CD4-positive, alpha-beta T cell (primary cell): ENCODE data around the gene PITPNC1. TPM values are rescaled to one million over a fixed set of nuclear protein-coding genes. Genes with fewer than 3 reads are reported as not detected.
A peak's percentile ranks its signal among the peaks of the same experiment; 100 is the strongest.

Experiments used
- ATAC-seq: fragments of 200-7000 bp; cut with Tn5 transposase; one replicate; pipeline ENCODE4 v1.10.0; 2022; ENCODE audit warnings: mild to moderate bottlenecking; ENCODE audit not compliant: poor library complexity
- CTCF ChIA-PET: fragments of 350-600 bp; sonication (Branson Sonifier 250); formaldehyde crosslinking; loops from one replicate; lab custom pipeline; 2021; ENCODE audit warnings: antibody characterized with exemption, inconsistent platforms; lab: Charles Lee
- POLR2A ChIA-PET: fragments of 350-600 bp; sonication (Branson Sonifier 250); formaldehyde crosslinking; loops from one replicate; lab custom pipeline; 2021; ENCODE audit warnings: antibody characterized with exemption, inconsistent platforms; lab: Charles Lee
- DNase-seq, 14 experiments: peaks; one replicate each; pipeline ENCODE4 v3.0.0-alpha.2; 2013 to 2020; ENCODE audit warnings: mixed read lengths in 2 of 14
- H3K27ac ChIP-seq, 2 donors: one replicate each; pipeline versions ENCODE4 v1.5.1 to v1.7.0; 2013; ENCODE audit warnings: low read length in 2 of 2, low read depth in 1 of 2, mild to moderate bottlenecking in 1 of 2
- H3K27me3 ChIP-seq, 2 experiments: 1 replicate in 1 of 2; 2 replicates in 1 of 2; pipeline versions ENCODE4 v1.6.1 to v1.7.0; 2013; ENCODE audit warnings: low read length in 2 of 2, control low read depth in 1 of 2, mild to moderate bottlenecking in 1 of 2, moderate library complexity in 1 of 2; ENCODE audit not compliant: insufficient read depth in 2 of 2, control insufficient read depth in 1 of 2
- H3K36me3 ChIP-seq: one replicate; pipeline ENCODE4 v1.6.1; 2013; ENCODE audit warnings: low read length, control low read depth; ENCODE audit not compliant: insufficient read depth
- H3K4me1 ChIP-seq: one replicate; pipeline ENCODE4 v1.6.1; 2013; ENCODE audit warnings: low read length, control low read depth; ENCODE audit not compliant: insufficient read depth
- H3K4me3 ChIP-seq: one replicate; pipeline ENCODE4 v1.5.1; 2013; ENCODE audit warnings: mild to moderate bottlenecking, low read length, moderate library complexity
- H3K9me3 ChIP-seq, 2 experiments: 1 replicate in 1 of 2; 2 replicates in 1 of 2; pipeline versions ENCODE4 v1.6.1 to v1.7.0; 2013; ENCODE audit warnings: low read length in 2 of 2, mild to moderate bottlenecking in 2 of 2, control low read depth in 1 of 2, moderate library complexity in 1 of 2; ENCODE audit not compliant: control insufficient read depth in 1 of 2, insufficient read depth in 1 of 2
- H3K27ac Mint-ChIP-seq: one replicate; pipeline ENCODE4 v1.8.0; 2020; ENCODE audit warnings: mixed read lengths
- H3K27me3 Mint-ChIP-seq: one replicate; pipeline ENCODE4 v1.8.0; 2021; ENCODE audit warnings: mixed read lengths
- H3K36me3 Mint-ChIP-seq: one replicate; pipeline ENCODE4 v1.8.0; 2021; ENCODE audit warnings: low read depth, mixed read lengths
- H3K4me1 Mint-ChIP-seq: one replicate; pipeline ENCODE4 v1.8.0; 2021; ENCODE audit warnings: low read depth, mixed read lengths
- H3K4me3 Mint-ChIP-seq: one replicate; pipeline ENCODE4 v1.8.0; 2020; ENCODE audit warnings: mild to moderate bottlenecking, mixed read lengths
- H3K9me3 Mint-ChIP-seq: one replicate; pipeline ENCODE4 v1.8.0; 2020; ENCODE audit warnings: mixed read lengths
- CTCF ChIP-seq: fragments of 200-600 bp; IDR thresholded peaks from one replicate; pipeline ENCODE4 v1.8.0; 2022; ENCODE audit warnings: antibody characterized with exemption, mild to moderate bottlenecking
- intact Hi-C, 2 experiments: fragments of 100-400 bp; cut with DNase I in 1 of 2; cut with micrococcal nuclease in 1 of 2; formaldehyde crosslinking; loops; one replicate each; pipeline versions ENCODE4 v1.15.1 to v1.9.0; 2023 to 2025; cut with DNase I, micrococcal nuclease
- total RNA-seq, 174 experiments: library from RNA in 2 of 174; stranded (reverse) in 2 of 174; gene quantifications; one replicate each; pipeline ENCODE4 v1.2.3 and lab custom pipeline; 2021 to 2026

PITPNC1 gene
- total RNA-seq, 2 experiments from 2014 or later: 80.2 to 83.4 TPM

- H3K27me3 Mint-ChIP-seq: no peaks in the 10 kb centered on the region
- peaks cover 20% of the 10 kb centered on the region for H3K4me1 ChIP-seq
- no peak for TF ChIP-seq CTCF
- no peak for ATAC-seq
- H3K4me3 ChIP-seq: no peak overlapping the region
- H3K36me3 ChIP-seq: no peaks in the 10 kb centered on the region
- no peak for DNase-seq
- no peaks in the 10 kb centered on the region for H3K27me3 ChIP-seq
- H3K27ac ChIP-seq: no peak overlapping the region
- no peaks in the 10 kb centered on the region for H3K9me3 ChIP-seq
- ChIA-PET POLR2A (interaction anchor here (0.6 kb wide), 1 partner anchor 106 kb away, joined by 3 read pairs; no protein-coding TSS in a partner anchor), CTCF (interaction anchor here (2.1 to 10.5 kb wide), 3 partner anchors 103 to 317 kb away, joined by 9 to 187 read pairs (median 10); no protein-coding TSS in a partner anchor)
- no peaks in the 10 kb centered on the region for H3K9me3 Mint-ChIP-seq
- H3K4me3 Mint-ChIP-seq: no peak overlapping the region
- H3K36me3 Mint-ChIP-seq: peaks cover 10% of the 10 kb centered on the region
- no peak overlapping the region for H3K27ac Mint-ChIP-seq
- peaks cover 18% of the 10 kb centered on the region for H3K4me1 Mint-ChIP-seq
- intact Hi-C loops: loop anchor here in 1 of 2 experiments (10.0 kb wide), 1 partner anchor 662 kb away; the partner anchor contains the start of gene KPNA2
These were observed 4.3 kb upstream of the PITPNC1 start for GRCh38 chr17:67372751-67373150.

GRCh38 chr17:67374329-67375053 lies 2.6 kb upstream of the PITPNC1 start:
- no peak overlapping the region for H3K27ac ChIP-seq
- Mint-ChIP-seq H3K9me3 (no peaks in the 10 kb centered on the region), H3K27me3 (no peaks in the 10 kb centered on the region), H3K4me3 (peak overlapping the region; percentile 87), H3K4me1 (peaks cover 25% of the 10 kb centered on the region), H3K36me3 (peaks cover 18% of the 10 kb centered on the region), H3K27ac (peak overlapping the region; percentile 70)
- H3K9me3 ChIP-seq: no peaks in the 10 kb centered on the region
- H3K4me3 ChIP-seq: no peak overlapping the region
- peak; percentile 33 for ATAC-seq
- no peaks in the 10 kb centered on the region for H3K27me3 ChIP-seq
- H3K4me1 ChIP-seq: peaks cover 27% of the 10 kb centered on the region
- intact Hi-C loops: loop anchor here (1.0 to 10.0 kb wide), 5 partner anchors 229 to 660 kb away; partner anchors contain the start of genes BPTF (in 1 of the 2) and KPNA2 (in 1 of the 2)
- peak; percentile 87 for TF ChIP-seq CTCF
- H3K36me3 ChIP-seq: no peaks in the 10 kb centered on the region
- ChIA-PET POLR2A (interaction anchor here (0.6 to 6.8 kb wide), 9 partner anchors 8 to 368 kb away, joined by 3 to 129 read pairs (median 4); partner anchors contain the start of gene PSMD12), CTCF (interaction anchor here (0.6 to 10.5 kb wide), 40 partner anchors 9 to 362 kb away, joined by 3 to 187 read pairs (median 4); partner anchors contain the start of gene PSMD12)
- peak; percentile 79 to 93 (median 88) for DNase-seq

GRCh38 chr17:67375054-67375427 lies 2.0 kb upstream of the PITPNC1 start:
- Histone ChIP-seq H3K27me3 (no peaks in the 10 kb centered on the region), H3K9me3 (no peaks in the 10 kb centered on the region), H3K4me1 (peaks cover 33% of the 10 kb centered on the region), H3K36me3 (no peaks in the 10 kb centered on the region), H3K4me3 (no peak overlapping the region), H3K27ac (no peak overlapping the region)
- peak overlapping the region; percentile 70 for H3K27ac Mint-ChIP-seq
- intact Hi-C loops: loop anchor here in 1 of 2 experiments (1.0 to 10.0 kb wide), 3 partner anchors 255 to 660 kb away; partner anchors contain the start of genes BPTF and KPNA2
- peak overlapping the region; percentile 97 for H3K4me3 Mint-ChIP-seq
- CTCF ChIA-PET: interaction anchor here (0.7 to 10.5 kb wide), 36 partner anchors 10 to 361 kb away, joined by 3 to 187 read pairs (median 4); partner anchors contain the start of gene PSMD12
- H3K36me3 Mint-ChIP-seq: peaks cover 23% of the 10 kb centered on the region
- DNase-seq: no peak
- POLR2A ChIA-PET: interaction anchor here (0.9 to 6.8 kb wide), 8 partner anchors 9 to 342 kb away, joined by 3 to 129 read pairs (median 5); partner anchors contain the start of gene PSMD12
- no peak for ATAC-seq
- H3K4me1 Mint-ChIP-seq: peaks cover 30% of the 10 kb centered on the region
- no peaks in the 10 kb centered on the region for H3K27me3 Mint-ChIP-seq
- no peaks in the 10 kb centered on the region for H3K9me3 Mint-ChIP-seq
- no peak for TF ChIP-seq CTCF
